HEK293 (cell line): ENCODE measurements around the gene TEAD1.

Experiments used
- CTCF ChIA-PET: fragments of 350-600 bp; formaldehyde crosslinking; extraction: SDS; loops from one replicate; lab custom pipeline; 2021; ENCODE audit warnings: antibody characterized with exemption; lab: Yijun Ruan, JAX
- POLR2A ChIA-PET: fragments of 300-600 bp; formaldehyde crosslinking; extraction: SDS; loops from one replicate; lab custom pipeline; 2020; ENCODE audit warnings: antibody characterized with exemption, inconsistent platforms; lab: Yijun Ruan, JAX
- H3K27ac ChIP-seq: fragments of 200-500 bp; sonication (Bioruptor generic); 2 replicates; pipeline ENCODE4 v1.5.1; 2014; ENCODE audit warnings: low read depth, low read length, control low read depth, inconsistent platforms; ENCODE audit errors: extremely low read depth
- H3K36me3 ChIP-seq, 2 experiments: fragments of 200-500 bp in 1 of 2; sonication (Bioruptor generic) in 1 of 2; 1 replicate in 1 of 2; 2 replicates in 1 of 2; pipeline ENCODE4 v1.5.1; 2014 to 2017; ENCODE audit warnings: inconsistent platforms in 2 of 2, low read length in 2 of 2; ENCODE audit not compliant: control insufficient read depth in 2 of 2, insufficient read depth in 1 of 2
- H3K4me1 ChIP-seq: fragments of 200-500 bp; sonication (Bioruptor generic); 2 replicates; pipeline ENCODE4 v1.5.1; 2014; ENCODE audit warnings: mild to moderate bottlenecking, low read length, inconsistent platforms; ENCODE audit not compliant: control insufficient read depth, insufficient read depth
- H3K4me3 ChIP-seq: 2 replicates; pipeline ENCODE4 v1.5.1; 2011; ENCODE audit warnings: low read depth, mild to moderate bottlenecking, control low read depth, low read length, moderate library complexity
- H3K9me3 ChIP-seq: fragments of 200-500 bp; sonication (Bioruptor generic); 2 replicates; pipeline ENCODE4 v1.5.1; 2014; ENCODE audit warnings: low read depth, low read length, inconsistent platforms; ENCODE audit not compliant: control insufficient read depth, insufficient read depth
- FEZF1 ChIP-seq: fragments of 450-650 bp; formaldehyde crosslinking; IDR thresholded peaks from 2 replicates; pipeline ENCODE4 v1.5.1; 2016; ENCODE audit warnings: missing biosample characterization, missing genetic modification characterization
- HOXA7 ChIP-seq: sonication (generic); formaldehyde crosslinking; IDR thresholded peaks from 2 replicates; pipeline ENCODE4 v1.8.1; 2022; ENCODE audit warnings: missing genetic modification reagents, borderline replicate concordance
- PRDM10 ChIP-seq: fragments of 450-650 bp; formaldehyde crosslinking; IDR thresholded peaks from 2 replicates; pipeline ENCODE4 v1.5.1; 2016; ENCODE audit warnings: missing biosample characterization, missing genetic modification characterization
- PRDM6 ChIP-seq: fragments of 450-650 bp; formaldehyde crosslinking; IDR thresholded peaks from 2 replicates; pipeline ENCODE4 v1.5.1; 2017; ENCODE audit warnings: missing biosample characterization, missing genetic modification characterization
- SCRT2 ChIP-seq: fragments of 450-650 bp; formaldehyde crosslinking; IDR thresholded peaks from 2 replicates; pipeline ENCODE4 v1.5.1; 2016; ENCODE audit warnings: missing biosample characterization, missing genetic modification characterization
- ZBTB48 ChIP-seq: fragments of 450-650 bp; formaldehyde crosslinking; IDR thresholded peaks from 2 replicates; pipeline ENCODE4 v1.5.1; 2016; ENCODE audit warnings: missing biosample characterization, missing genetic modification characterization
- ZBTB6 ChIP-seq: fragments of 450-650 bp; formaldehyde crosslinking; IDR thresholded peaks from 2 replicates; pipeline ENCODE4 v1.5.1; 2017; ENCODE audit warnings: missing biosample characterization, missing genetic modification characterization
- ZNF114 ChIP-seq: fragments of 450-650 bp; formaldehyde crosslinking; IDR thresholded peaks from 2 replicates; pipeline ENCODE4 v1.5.0; 2017; ENCODE audit warnings: missing biosample characterization, missing genetic modification characterization
- ZNF132 ChIP-seq: fragments of 450-650 bp; formaldehyde crosslinking; IDR thresholded peaks from 2 replicates; pipeline ENCODE4 v1.5.1; 2017; ENCODE audit warnings: missing biosample characterization, missing genetic modification characterization, borderline replicate concordance
- ZNF148 ChIP-seq: fragments of 450-650 bp; formaldehyde crosslinking; IDR thresholded peaks from 2 replicates; pipeline ENCODE4 v1.5.0; 2017; ENCODE audit warnings: missing biosample characterization, missing genetic modification characterization, borderline replicate concordance
- ZNF274 ChIP-seq, 2 experiments: fragments of 200-500 bp in 1 of 2; fragments of 450-650 bp in 1 of 2; sonication (Bioruptor generic) in 1 of 2; formaldehyde crosslinking in 1 of 2; IDR thresholded peaks; 2 replicates each; pipeline versions ENCODE4 v1.5.1 to v1.6.1; 2014 to 2016; ENCODE audit warnings: borderline replicate concordance in 1 of 2, inconsistent platforms in 1 of 2, low read length in 1 of 2, missing biosample characterization in 1 of 2, missing genetic modification characterization in 1 of 2
- ZNF394 ChIP-seq: fragments of 450-650 bp; formaldehyde crosslinking; IDR thresholded peaks from 2 replicates; pipeline ENCODE4 v1.5.1; 2016; ENCODE audit warnings: missing biosample characterization, missing genetic modification characterization, mild to moderate bottlenecking, moderate library complexity, borderline replicate concordance
- ZNF529 ChIP-seq: fragments of 450-650 bp; formaldehyde crosslinking; IDR thresholded peaks from 2 replicates; pipeline ENCODE4 v1.5.1; 2017; ENCODE audit warnings: missing genetic modification characterization, missing biosample characterization; ENCODE audit not compliant: insufficient replicate concordance
- ZNF626 ChIP-seq: fragments of 450-650 bp; sonication (Bioruptor Pico); formaldehyde crosslinking; IDR thresholded peaks from 2 replicates; pipeline ENCODE4 v1.5.1; 2018; ENCODE audit warnings: missing biosample characterization, missing genetic modification characterization, inconsistent platforms
- ZNF76 ChIP-seq: fragments of 450-650 bp; formaldehyde crosslinking; IDR thresholded peaks from 2 replicates; pipeline ENCODE4; 2016; ENCODE audit warnings: low read depth, missing biosample characterization, missing genetic modification characterization, borderline replicate concordance
- ZSCAN5A ChIP-seq: fragments of 450-650 bp; formaldehyde crosslinking; IDR thresholded peaks from 2 replicates; pipeline ENCODE4 v1.5.1; 2016; ENCODE audit warnings: missing biosample characterization, missing genetic modification characterization

Gene TEAD1

GRCh38 chr11:12662101-12662689, 12.0 kb upstream of the TEAD1 start:
- Histone ChIP-seq H3K27ac (no peak overlapping the region), H3K9me3 (no peaks in the 10 kb centered on the region), H3K36me3 (no peaks in the 10 kb centered on the region), H3K4me1 (no peaks in the 10 kb centered on the region), H3K4me3 (no peak overlapping the region)
- CTCF ChIA-PET, result interaction anchor here (0.7 kb wide), 1 partner anchor 1784 kb away, joined by 3 read pairs; no protein-coding TSS in a partner anchor
- POLR2A ChIA-PET, result no interaction called here
- TF ChIP-seq PRDM10, result no peak
- no peak for TF ChIP-seq ZNF76 (tag by site-specific recombination)
- no peak for TF ChIP-seq ZBTB48 (tag by site-specific recombination)
- TF ChIP-seq ZNF394, result no peak
- TF ChIP-seq ZNF274 (IDR thresholded peaks at IDR 0.05; ENCODE audit: low read length), result no peak
- no peak for TF ChIP-seq ZNF274 (tag by site-specific recombination; IDR thresholded peaks at IDR 0.05; ENCODE audit: borderline replicate concordance)
- no peak for TF ChIP-seq ZBTB6 (tag by site-specific recombination)
- no peak for TF ChIP-seq ZNF626 (tag by site-specific recombination)
- TF ChIP-seq ZSCAN5A (tag by site-specific recombination), result no peak
- no peak for TF ChIP-seq PRDM6 (tag by site-specific recombination)
- no peak for TF ChIP-seq ZNF148 (tag by site-specific recombination)
- no peak for TF ChIP-seq ZNF529 (tag by site-specific recombination)
- TF ChIP-seq SCRT2 (tag by site-specific recombination), result no peak
- TF ChIP-seq ZNF132, result no peak
- TF ChIP-seq FEZF1, result no peak
- no peak for TF ChIP-seq HOXA7 (CRISPR knock-in tag)
- TF ChIP-seq ZNF114, result no peak
